Naive thymus-derived CD8-positive, alpha-beta T cell (primary cell): ENCODE results near the gene MT1H. TPM values are rescaled to one million over a fixed set of nuclear protein-coding genes. Genes with fewer than 3 reads are reported as not detected.
"Not testable (repeated sequence)": the region's sequence is repeated elsewhere in the genome, so short reads cannot be mapped to it uniquely, and the experiment has no call there.

Experiments
- ATAC-seq, 2 donors: fragments of 150-1000 bp; cut with Tn5 transposase in 1 of 2; sonication (Bioruptor Pico), chemical (Tn5 transposase) in 1 of 2; 1 replicate in 1 of 2; 2 replicates in 1 of 2; pipeline ENCODE4 v1.10.0; 2021; ENCODE audit warnings: mild to moderate bottlenecking in 2 of 2, moderate library complexity in 2 of 2
- POLR2A ChIA-PET: fragments of 350-600 bp; sonication (Branson Sonifier 250); formaldehyde crosslinking; loops from one replicate; lab custom pipeline; 2021; ENCODE audit warnings: antibody characterized with exemption; lab: Charles Lee
- DNase-seq, 10 donors: peaks; one replicate each; pipeline versions ENCODE4 v3.0.0 to v3.0.0-alpha.2; 2020 to 2022
- H3K27ac Mint-ChIP-seq, 10 donors: one replicate each; pipeline ENCODE4 v1.8.0; 2020 to 2022; ENCODE audit warnings: mild to moderate bottlenecking in 10 of 10, mixed read lengths in 10 of 10, moderate library complexity in 4 of 10, inconsistent platforms in 1 of 10
- H3K27me3 Mint-ChIP-seq, 5 donors: one replicate each; pipeline ENCODE4 v1.8.0; 2021 to 2022; ENCODE audit warnings: mixed read lengths in 5 of 5
- H3K36me3 Mint-ChIP-seq, 3 donors: one replicate each; pipeline ENCODE4 v1.8.0; 2020 to 2022; ENCODE audit warnings: mixed read lengths in 3 of 3, mild to moderate bottlenecking in 2 of 3, inconsistent platforms in 1 of 3
- H3K4me1 Mint-ChIP-seq, 4 donors: one replicate each; pipeline ENCODE4 v1.8.0; 2021 to 2022; ENCODE audit warnings: mixed read lengths in 4 of 4
- H3K4me3 Mint-ChIP-seq, 10 donors: one replicate each; pipeline ENCODE4 v1.8.0; 2020 to 2022; ENCODE audit warnings: mild to moderate bottlenecking in 10 of 10, mixed read lengths in 10 of 10, moderate library complexity in 6 of 10, inconsistent platforms in 1 of 10
- H3K9me3 Mint-ChIP-seq, 9 donors: one replicate each; pipeline ENCODE4 v1.8.0; 2020 to 2022; ENCODE audit warnings: mixed read lengths in 9 of 9, mild to moderate bottlenecking in 3 of 9, inconsistent platforms in 1 of 9, moderate library complexity in 1 of 9
- polyA plus RNA-seq, 3 donors: library from polyadenylated mRNA; unstranded; fragments of 300-500 nt; fragmentation: Illumina TruSeq; gene quantifications; one replicate each; pipeline ENCODE4 v1.2.3, GENCODE V29; 2021
- total RNA-seq, 8 experiments: library from RNA in 2 of 8; stranded (reverse) in 2 of 8; gene quantifications; one replicate each; pipeline ENCODE4 v1.2.3 and lab custom pipeline; 2021 to 2026

Gene MT1H
- total and polyA plus RNA-seq, 5 experiments from 2014 or later: not detected

DNA sequence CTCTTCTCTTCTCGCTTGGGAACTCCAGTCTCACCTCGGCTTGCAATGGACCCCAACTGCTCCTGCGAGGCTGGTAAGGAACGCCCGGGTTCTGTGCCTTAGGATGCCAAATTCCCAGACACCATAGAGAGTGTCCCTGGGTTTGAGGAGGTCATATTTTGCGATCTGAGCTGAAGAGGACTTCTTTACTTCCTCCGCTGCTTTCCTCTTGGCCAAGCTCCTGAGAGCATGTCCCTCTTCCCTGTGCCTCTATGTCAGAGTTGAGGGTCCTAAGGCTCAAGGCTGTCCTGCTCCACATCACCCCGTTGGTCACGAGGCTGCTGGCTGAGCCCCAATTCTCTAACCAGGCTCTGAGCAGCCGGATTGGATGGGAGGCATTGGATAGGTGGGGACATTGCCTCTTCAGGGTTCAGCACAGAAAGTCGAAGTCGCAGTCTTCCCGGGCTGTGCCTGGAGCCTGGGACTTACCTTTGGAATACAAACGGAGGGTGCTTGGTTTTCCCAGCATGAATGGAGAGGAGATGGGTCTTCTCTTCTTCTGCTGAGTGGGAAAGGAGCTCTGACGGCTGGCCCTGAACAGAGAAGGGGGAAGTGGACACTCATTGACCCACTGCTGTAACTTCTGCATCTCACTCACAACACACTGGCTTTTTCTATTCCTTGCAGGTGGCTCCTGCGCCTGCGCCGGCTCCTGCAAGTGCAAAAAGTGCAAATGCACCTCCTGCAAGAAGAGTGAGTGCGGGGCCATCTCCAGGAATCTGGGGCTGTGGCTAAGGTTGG is 416 bp downstream of the MT1H start:
- POLR2A ChIA-PET: interaction anchor here (1.9 kb wide), 1 partner anchor 62 kb away, joined by 5 read pairs; the partner anchor contains the start of gene MT2A
- peak overlapping the region in 1 of 10 donors; percentile 71 for H3K27ac Mint-ChIP-seq
- H3K4me1 Mint-ChIP-seq: peaks cover 18 to 37% (median 26%) of the 10 kb centered on the region in 4 donors
- H3K4me3 Mint-ChIP-seq: peak overlapping the region in 6 of 10 donors; percentile 12 to 62 (median 57)
- peaks cover 0 to 13% (median 5%) of the 10 kb centered on the region in 3 donors for H3K36me3 Mint-ChIP-seq
- peaks cover 27 to 55% (median 46%) of the 10 kb centered on the region in 5 donors for H3K27me3 Mint-ChIP-seq
- no peaks in the 10 kb centered on the region for H3K9me3 Mint-ChIP-seq
- DNase-seq (no peak), ATAC-seq (no peak)

GRCh38 chr16:56670620-56670934 is 963 bp downstream of the MT1H start:
- Mint-ChIP-seq H3K4me3 (no peak overlapping the region), H3K36me3 (peaks cover 0 to 8% (median 4%) of the 10 kb centered on the region in 3 donors), H3K4me1 (peaks cover 22 to 43% (median 31%) of the 10 kb centered on the region in 4 donors), H3K27me3 (peaks cover 27 to 53% (median 46%) of the 10 kb centered on the region in 5 donors), H3K27ac (no peak overlapping the region), H3K9me3 (no peaks in the 10 kb centered on the region)
- ATAC-seq (no peak), DNase-seq (no peak)
- POLR2A ChIA-PET: interaction anchor here (1.9 kb wide), 1 partner anchor 62 kb away, joined by 5 read pairs; the partner anchor contains the start of gene MT2A

- POLR2A ChIA-PET: interaction anchor here (0.6 to 1.0 kb wide), 2 partner anchors 28 to 41 kb away, joined by 3 to 4 read pairs; no protein-coding TSS in a partner anchor
- H3K36me3 Mint-ChIP-seq, ATAC-seq, DNase-seq, H3K27ac Mint-ChIP-seq, H3K9me3 Mint-ChIP-seq, H3K4me3 Mint-ChIP-seq: not testable (repeated sequence)
- peaks cover 24 to 53% (median 36%) of the 10 kb centered on the region in 4 donors for H3K4me1 Mint-ChIP-seq
- peaks cover 25 to 46% (median 44%) of the 10 kb centered on the region in 5 donors for H3K27me3 Mint-ChIP-seq
These were observed 2.1 kb downstream of the MT1H start for GRCh38 chr16:56671691-56672090.

GRCh38 chr16:56672171-56672570 is 2.6 kb downstream of the MT1H start:
- H3K9me3 Mint-ChIP-seq, DNase-seq, H3K27ac Mint-ChIP-seq, H3K4me3 Mint-ChIP-seq, ATAC-seq, H3K36me3 Mint-ChIP-seq: not testable (repeated sequence)
- Mint-ChIP-seq H3K4me1 (peaks cover 24 to 53% (median 36%) of the 10 kb centered on the region in 4 donors), H3K27me3 (peaks cover 25 to 45% (median 40%) of the 10 kb centered on the region in 5 donors)
- POLR2A ChIA-PET: interaction anchor here (0.6 to 1.0 kb wide), 2 partner anchors 29 to 40 kb away, joined by 3 to 4 read pairs; no protein-coding TSS in a partner anchor

GRCh38 chr16:56672761-56673536 is 3.3 kb downstream of the MT1H start:
- ATAC-seq (no peak), DNase-seq (no peak)
- H3K36me3 Mint-ChIP-seq: no peaks in the 10 kb centered on the region
- POLR2A ChIA-PET: interaction anchor here (0.9 to 1.3 kb wide), 2 partner anchors 9 to 16 kb away, joined by 3 to 4 read pairs; partner anchors contain the start of gene MT1X
- H3K4me3 Mint-ChIP-seq: no peak overlapping the region
- peaks cover 21 to 42% (median 33%) of the 10 kb centered on the region in 5 donors for H3K27me3 Mint-ChIP-seq
- H3K9me3 Mint-ChIP-seq: no peaks in the 10 kb centered on the region
- H3K27ac Mint-ChIP-seq: peak overlapping the region in 1 of 10 donors; percentile 25
- H3K4me1 Mint-ChIP-seq: peaks cover 23 to 46% (median 34%) of the 10 kb centered on the region in 4 donors

- DNase-seq: peak in 4 of 10 donors; percentile 22 to 60 (median 45)
- Mint-ChIP-seq H3K27ac (peak overlapping the region in 5 of 10 donors; percentile 7 to 77 (median 69)), H3K4me3 (peak overlapping the region in 6 of 10 donors; percentile 3 to 50 (median 38)), H3K4me1 (peaks cover 15 to 38% (median 26%) of the 10 kb centered on the region in 4 donors), H3K9me3 (no peaks in the 10 kb centered on the region), H3K27me3 (peaks cover 13 to 34% (median 25%) of the 10 kb centered on the region in 5 donors), H3K36me3 (no peaks in the 10 kb centered on the region)
- peak; percentile 32 to 33 for ATAC-seq
- POLR2A ChIA-PET: interaction anchor here (0.9 to 1.3 kb wide), 2 partner anchors 8 to 17 kb away, joined by 3 to 4 read pairs; partner anchors contain the start of gene MT1X
These were observed 4.3 kb downstream of the MT1H start for GRCh38 chr16:56673921-56674320.

DNA sequence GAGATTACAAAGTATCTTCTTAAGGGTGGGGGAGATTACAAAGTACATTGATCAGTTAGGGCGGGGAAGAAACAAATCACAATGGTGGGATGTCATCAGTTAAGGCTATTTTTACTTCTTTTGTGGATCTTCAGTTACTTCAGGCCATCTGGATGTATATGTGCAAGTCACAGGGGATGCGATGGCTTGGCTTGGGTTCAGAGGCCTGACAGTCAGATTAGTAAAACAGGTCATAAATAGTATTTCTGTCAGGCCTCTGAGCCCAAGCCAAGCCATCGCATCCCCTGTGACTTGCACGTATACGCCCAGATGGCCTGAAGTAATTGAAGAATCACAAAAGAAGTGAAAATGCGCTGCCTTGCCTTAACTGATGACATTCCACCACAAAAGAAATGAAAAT is 5.0 kb downstream of the MT1H start:
- H3K36me3 Mint-ChIP-seq, POLR2A ChIA-PET, ATAC-seq, DNase-seq, H3K9me3 Mint-ChIP-seq: not testable (repeated sequence)
- Mint-ChIP-seq H3K4me1 (peaks cover 11 to 32% (median 22%) of the 10 kb centered on the region in 4 donors), H3K4me3 (peak overlapping the region in 6 of 10 donors; percentile 30 to 75 (median 38)), H3K27me3 (peaks cover 10 to 31% (median 19%) of the 10 kb centered on the region in 5 donors), H3K27ac (peak overlapping the region in 5 of 10 donors; percentile 11 to 73 (median 46))

GRCh38 chr16:56675685-56676210 is 6.1 kb downstream of the MT1H start:
- DNase-seq (peak in 9 of 10 donors; percentile 38 to 75 (median 56)), ATAC-seq (peak; percentile 93 to 96)
- Mint-ChIP-seq H3K4me3 (peak overlapping the region; percentile 70 to 90 (median 81)), H3K27me3 (peaks cover 5 to 25% (median 7%) of the 10 kb centered on the region in 5 donors), H3K4me1 (peaks cover 8 to 28% (median 19%) of the 10 kb centered on the region in 4 donors), H3K36me3 (no peaks in the 10 kb centered on the region), H3K9me3 (no peaks in the 10 kb centered on the region), H3K27ac (peak overlapping the region in 8 of 10 donors; percentile 53 to 88 (median 66))
- POLR2A ChIA-PET: interaction anchor here (1.0 to 2.3 kb wide), 5 partner anchors 14 to 67 kb away, joined by 4 to 8 read pairs (median 5); partner anchors contain the start of gene MT2A

DNA sequence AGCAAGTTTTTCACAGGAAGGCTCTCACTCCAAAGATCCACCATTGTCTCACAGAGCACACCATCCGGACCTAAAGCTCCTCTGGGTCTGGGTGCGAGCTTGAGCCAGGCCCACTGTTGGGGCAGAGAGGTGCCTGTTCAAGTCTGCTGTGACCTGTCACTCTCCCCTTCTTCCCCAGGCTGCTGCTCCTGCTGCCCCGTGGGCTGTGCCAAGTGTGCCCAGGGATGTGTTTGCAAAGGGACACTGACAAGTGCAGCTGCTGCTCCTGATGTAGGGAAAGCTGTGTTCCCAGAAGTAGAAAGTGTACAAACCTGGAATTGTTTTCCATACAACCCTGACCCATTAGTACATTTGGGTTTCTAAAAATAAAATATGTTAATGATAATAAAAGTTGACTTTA is 7.9 kb downstream of the MT1H start:
- DNase-seq (no peak), ATAC-seq (no peak)
- H3K9me3 Mint-ChIP-seq: no peaks in the 10 kb centered on the region
- H3K4me3 Mint-ChIP-seq: peak overlapping the region in 3 of 10 donors; percentile 7 to 44 (median 10)
- peaks cover 0 to 17% (median 0%) of the 10 kb centered on the region in 5 donors for H3K27me3 Mint-ChIP-seq
- H3K4me1 Mint-ChIP-seq: peaks cover 17 to 39% (median 29%) of the 10 kb centered on the region in 4 donors
- H3K36me3 Mint-ChIP-seq: no peaks in the 10 kb centered on the region
- peak overlapping the region in 1 of 10 donors; percentile 80 for H3K27ac Mint-ChIP-seq
- POLR2A ChIA-PET: interaction anchor here (0.8 to 2.3 kb wide), 4 partner anchors 24 to 101 kb away, joined by 3 to 7 read pairs (median 4); partner anchors contain the start of gene MT2A

- POLR2A ChIA-PET: interaction anchor here (0.6 kb wide), 2 partner anchors 8 to 411 kb away, joined by 3 to 6 read pairs; no protein-coding TSS in a partner anchor
- H3K36me3 Mint-ChIP-seq: peaks cover 0 to 2% (median 0%) of the 10 kb centered on the region in 3 donors
- ATAC-seq: no peak
- H3K9me3 Mint-ChIP-seq: no peaks in the 10 kb centered on the region
- DNase-seq: no peak
- H3K27me3 Mint-ChIP-seq: peaks cover 0 to 5% (median 0%) of the 10 kb centered on the region in 5 donors
- no peak overlapping the region for H3K4me3 Mint-ChIP-seq
- H3K4me1 Mint-ChIP-seq: peaks cover 22 to 54% (median 40%) of the 10 kb centered on the region in 4 donors
- H3K27ac Mint-ChIP-seq: peak overlapping the region in 2 of 10 donors; percentile 4 to 26
These were observed 9.6 kb downstream of the MT1H start for GRCh38 chr16:56679078-56679730.

GRCh38 chr16:56679818-56680217 is 10.2 kb downstream of the MT1H start:
- no peak for ATAC-seq
- no peak for DNase-seq
- peaks cover 0 to 4% (median 0%) of the 10 kb centered on the region in 5 donors for H3K27me3 Mint-ChIP-seq
- no peak overlapping the region for H3K27ac Mint-ChIP-seq
- peaks cover 0 to 4% (median 0%) of the 10 kb centered on the region in 3 donors for H3K36me3 Mint-ChIP-seq
- no peak overlapping the region for H3K4me3 Mint-ChIP-seq
- H3K4me1 Mint-ChIP-seq: peaks cover 24 to 54% (median 40%) of the 10 kb centered on the region in 4 donors
- no peaks in the 10 kb centered on the region for H3K9me3 Mint-ChIP-seq
- POLR2A ChIA-PET: interaction anchor here (0.5 to 0.6 kb wide), 3 partner anchors 7 to 411 kb away, joined by 3 to 6 read pairs (median 3); no protein-coding TSS in a partner anchor
